Esophagus muscularis mucosa (tissue), 4 donors: ENCODE measurements around the gene PPME1. TPM values are rescaled to one million over a fixed set of nuclear protein-coding genes. Genes with fewer than 3 reads are reported as not detected.
"Not testable (repeated sequence)": the region's sequence is repeated elsewhere in the genome, so short reads cannot be mapped to it uniquely, and the experiment has no call there.

ENCODE experiments used
- DNase-seq: peaks from one replicate; pipeline ENCODE4 v3.0.0-alpha.2; 2017; ENCODE audit errors: extremely low spot score
- H3K27ac ChIP-seq, 4 donors: fragments of 200-600 bp; sonication (generic); replicated peaks in 1 of 4; 1 replicate in 3 of 4; 2 replicates in 1 of 4; pipeline ENCODE4 v1.5.1; 2016 to 2019; ENCODE audit warnings: mild to moderate bottlenecking in 1 of 4
- H3K27me3 ChIP-seq, 4 donors: fragments of 200-600 bp; sonication (generic); one replicate each; pipeline versions ENCODE4 v1.5.1 to v1.6.0; 2016 to 2019
- H3K36me3 ChIP-seq, 4 donors: fragments of 200-600 bp; sonication (generic); one replicate each; pipeline ENCODE4 v1.5.1; 2016 to 2019
- H3K4me1 ChIP-seq, 4 donors: fragments of 200-600 bp; sonication (generic); one replicate each; pipeline ENCODE4 v1.5.1; 2016 to 2019
- H3K4me3 ChIP-seq, 4 donors: fragments of 200-600 bp; sonication (generic); 1 replicate in 2 of 4; 2 replicates in 2 of 4; pipeline ENCODE4 v1.5.1; 2016 to 2019; ENCODE audit warnings: mild to moderate bottlenecking in 4 of 4, moderate library complexity in 1 of 4
- H3K9me3 ChIP-seq, 4 donors: fragments of 200-600 bp; sonication (generic); 1 replicate in 3 of 4; 2 replicates in 1 of 4; pipeline ENCODE4 v1.5.1; 2016 to 2019
- EP300 ChIP-seq: sonication (generic); formaldehyde crosslinking; IDR thresholded peaks from one replicate; pipeline ENCODE4 v1.6.1; 2017; ENCODE audit warnings: antibody characterized with exemption
- POLR2A ChIP-seq: fragments of 450-650 bp; IDR thresholded peaks from one replicate; pipeline ENCODE4 v1.6.1; 2017; ENCODE audit warnings: antibody characterized with exemption, moderate library complexity, mild to moderate bottlenecking, low read depth
- POLR2AphosphoS5 ChIP-seq, 2 donors: sonication (generic); formaldehyde crosslinking; IDR thresholded peaks; one replicate each; pipeline ENCODE4 v1.6.1; 2017; ENCODE audit warnings: antibody characterized with exemption in 2 of 2
- WGBS: methylation state at CpG from one replicate; pipeline ENCODE4 v1.1.5; 2018; 5-methylcytosine and 5-hydroxymethylcytosine counted together
- intact Hi-C: fragments of 100-400 bp; cut with DNase I; formaldehyde crosslinking; loops from one replicate; pipeline ENCODE4 v1.15.1; 2023
- total RNA-seq, 4 donors: library from RNA; depleted of rRNA; stranded (reverse); fragments of >200 nt; gene quantifications; one replicate each; pipeline versions ENCODE4 v1.1.0 to v1.2.1, GENCODE V29; 2016
- TF ChIP-seq, protein P1 (sequence below), 3 experiments: fragments of 200-600 bp in 2 of 3; fragments of 450-650 bp in 1 of 3; sonication (generic) in 2 of 3; IDR thresholded peaks; one replicate each; pipeline ENCODE4 v1.5.1; 2017 to 2019; ENCODE audit warnings: antibody characterized with exemption in 3 of 3, mild to moderate bottlenecking in 2 of 3, moderate library complexity in 1 of 3

Gene PPME1
- total RNA-seq, result 10 to 100 TPM; 25.3 to 45.2 (median 31.0) TPM

- DNase-seq, result peak; percentile 99
- Histone ChIP-seq H3K4me3 (peak within 1 kb of the TSS; percentile 60 to 86 (median 77)), H3K4me1 (peaks cover 22 to 46% (median 37%) of the 10 kb centered on the region in 4 donors), H3K9me3 (no peaks in the 10 kb centered on the region), H3K27me3 (no peaks in the 10 kb centered on the region), H3K36me3 (peaks cover 1 to 29% (median 14%) of the 10 kb centered on the region in 4 donors), H3K27ac (peak within 1 kb of the TSS; percentile 86 to 93 (median 90))
- WGBS, result 0% methylated on average over 34 of the region's 68 CpGs
- intact Hi-C loops, result loop anchor here (5.0 kb wide), 1 partner anchor 34 kb away; no protein-coding TSS in a partner anchor
- peak; percentile 63 for TF ChIP-seq POLR2A
- TF ChIP-seq, protein P1, sequence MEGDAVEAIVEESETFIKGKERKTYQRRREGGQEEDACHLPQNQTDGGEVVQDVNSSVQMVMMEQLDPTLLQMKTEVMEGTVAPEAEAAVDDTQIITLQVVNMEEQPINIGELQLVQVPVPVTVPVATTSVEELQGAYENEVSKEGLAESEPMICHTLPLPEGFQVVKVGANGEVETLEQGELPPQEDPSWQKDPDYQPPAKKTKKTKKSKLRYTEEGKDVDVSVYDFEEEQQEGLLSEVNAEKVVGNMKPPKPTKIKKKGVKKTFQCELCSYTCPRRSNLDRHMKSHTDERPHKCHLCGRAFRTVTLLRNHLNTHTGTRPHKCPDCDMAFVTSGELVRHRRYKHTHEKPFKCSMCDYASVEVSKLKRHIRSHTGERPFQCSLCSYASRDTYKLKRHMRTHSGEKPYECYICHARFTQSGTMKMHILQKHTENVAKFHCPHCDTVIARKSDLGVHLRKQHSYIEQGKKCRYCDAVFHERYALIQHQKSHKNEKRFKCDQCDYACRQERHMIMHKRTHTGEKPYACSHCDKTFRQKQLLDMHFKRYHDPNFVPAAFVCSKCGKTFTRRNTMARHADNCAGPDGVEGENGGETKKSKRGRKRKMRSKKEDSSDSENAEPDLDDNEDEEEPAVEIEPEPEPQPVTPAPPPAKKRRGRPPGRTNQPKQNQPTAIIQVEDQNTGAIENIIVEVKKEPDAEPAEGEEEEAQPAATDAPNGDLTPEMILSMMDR (IDR thresholded peaks at IDR 0.05), result peak; percentile 12 to 48 (median 28)
- no peak for TF ChIP-seq EP300
- TF ChIP-seq POLR2AphosphoS5 (IDR thresholded peaks at IDR 0.05), result peak; percentile 91 to 95
Measured at GRCh38 chr11:74170694-74171629, at the start of gene PPME1, which contains the start of gene C2CD3. PPME1 (plus strand) TSS chr11:74171289; CDS start chr11:74171422, 133 bp downstream. C2CD3 (minus strand) TSS chr11:74171002; CDS start chr11:74170792, 210 bp downstream.

- WGBS, result 95% methylated on average over 5 of the region's 5 CpGs
- no peak for DNase-seq
- intact Hi-C loops, result no loop called here
- peaks cover 7 to 31% (median 20%) of the 10 kb centered on the region in 4 donors for H3K36me3 ChIP-seq
- no peaks in the 10 kb centered on the region for H3K27me3 ChIP-seq
- no peak overlapping the region for H3K4me3 ChIP-seq
- no peaks in the 10 kb centered on the region for H3K4me1 ChIP-seq
- H3K9me3 ChIP-seq, result no peaks in the 10 kb centered on the region
- TF ChIP-seq EP300, result no peak
- no peak for TF ChIP-seq POLR2A
- TF ChIP-seq POLR2AphosphoS5 (IDR thresholded peaks at IDR 0.05), result no peak
- TF ChIP-seq, protein P1 (IDR thresholded peaks at IDR 0.05), result no peak
- no peak overlapping the region for H3K27ac ChIP-seq
Measured at GRCh38 chr11:74121804-74122203, 49.3 kb upstream of the PPME1 start.

- TF ChIP-seq EP300 (no peak), POLR2A (no peak), POLR2AphosphoS5 (IDR thresholded peaks at IDR 0.05) (no peak)
- TF ChIP-seq, protein P1 (IDR thresholded peaks at IDR 0.05), result no peak
- Histone ChIP-seq H3K4me1 (no peaks in the 10 kb centered on the region), H3K9me3 (no peaks in the 10 kb centered on the region), H3K36me3 (peaks cover 0 to 22% (median 12%) of the 10 kb centered on the region in 4 donors), H3K27me3 (no peaks in the 10 kb centered on the region), H3K4me3 (no peak overlapping the region), H3K27ac (no peak overlapping the region)
- intact Hi-C loops, result no loop called here
- DNase-seq, result no peak
Measured at GRCh38 chr11:74123008-74123448, 48.1 kb upstream of the PPME1 start.

GRCh38 chr11:74129121-74129520 lies 42.0 kb upstream of the PPME1 start:
- peaks cover 8 to 38% (median 24%) of the 10 kb centered on the region in 4 donors for H3K36me3 ChIP-seq
- intact Hi-C loops, H3K27ac ChIP-seq, H3K9me3 ChIP-seq, DNase-seq, H3K4me3 ChIP-seq, H3K27me3 ChIP-seq, H3K4me1 ChIP-seq: not testable (repeated sequence)
- WGBS, result no CpG with 5 or more reads among the region's 33 CpGs

DNA sequence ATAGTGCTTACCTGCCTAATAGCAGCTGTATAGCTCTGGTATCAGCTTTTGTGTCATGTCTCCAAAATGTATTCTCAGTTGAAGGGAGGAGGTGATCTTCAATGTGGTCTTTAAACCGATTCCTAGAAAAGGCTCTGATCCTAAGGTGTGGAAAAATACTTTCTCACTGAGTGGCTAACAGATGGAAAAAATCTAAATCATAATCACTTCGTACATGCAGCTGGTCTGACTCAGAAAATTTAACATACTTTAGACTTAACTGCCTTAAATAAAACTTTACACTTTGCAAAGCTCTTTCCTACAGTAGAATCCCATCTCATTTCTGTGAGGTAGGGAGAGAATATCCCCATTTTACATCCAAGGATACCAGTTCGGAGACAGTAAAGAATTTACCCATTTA lies 38.3 kb upstream of the PPME1 start:
- 73% methylated on average over 3 of the region's 3 CpGs for WGBS
- H3K27me3 ChIP-seq, result no peaks in the 10 kb centered on the region
- intact Hi-C loops, result no loop called here
- no peaks in the 10 kb centered on the region for H3K9me3 ChIP-seq
- H3K4me3 ChIP-seq, result no peak overlapping the region
- H3K27ac ChIP-seq, result no peak overlapping the region
- peaks cover under 1 to 14% (median under 1%) of the 10 kb centered on the region in 4 donors for H3K4me1 ChIP-seq
- TF ChIP-seq EP300 (no peak), POLR2A (no peak), POLR2AphosphoS5 (IDR thresholded peaks at IDR 0.05) (no peak)
- TF ChIP-seq, protein P1 (IDR thresholded peaks at IDR 0.05), result no peak
- peaks cover 8 to 60% (median 32%) of the 10 kb centered on the region in 4 donors for H3K36me3 ChIP-seq
- DNase-seq, result no peak
